NOMO-1 (cell line): Measurements from ENCODE around the gene LCP2.

Experiments used
- DNase-seq, 2 experiments: peaks; one replicate each; lab custom pipeline; 2025; ENCODE audit not compliant: unreplicated experiment in 2 of 2; lab: John Stamatoyannopoulos, UW

Gene LCP2

DNA sequence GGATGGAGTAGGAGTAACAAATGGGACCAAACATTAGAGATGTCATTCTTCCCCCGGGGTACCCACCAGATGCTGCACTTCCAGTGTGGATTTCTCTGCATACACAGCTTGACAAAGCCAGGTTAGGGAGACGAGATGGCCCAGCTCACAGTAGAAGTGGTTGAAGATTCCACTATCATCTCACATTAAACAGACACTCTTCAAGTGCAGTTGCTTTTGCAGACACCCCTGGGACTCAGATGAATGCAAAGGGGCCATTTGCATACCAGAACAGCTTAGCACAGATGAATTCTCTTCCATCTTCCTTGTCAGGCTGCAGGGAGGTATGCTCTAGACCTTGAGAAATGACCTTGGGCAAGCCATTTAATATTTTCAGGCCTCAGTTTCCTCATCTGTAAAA, 77.4 kb downstream of the LCP2 start:
- DNase-seq = no peak

GRCh38 chr5:170219615-170220014, 78.0 kb downstream of the LCP2 start:
- DNase-seq = peak; percentile 19 to 58

- DNase-seq = no peak
These were observed 78.9 kb downstream of the LCP2 start for GRCh38 chr5:170218726-170219125.

GRCh38 chr5:170217831-170218230, 79.7 kb downstream of the LCP2 start:
- DNase-seq = no peak

DNA sequence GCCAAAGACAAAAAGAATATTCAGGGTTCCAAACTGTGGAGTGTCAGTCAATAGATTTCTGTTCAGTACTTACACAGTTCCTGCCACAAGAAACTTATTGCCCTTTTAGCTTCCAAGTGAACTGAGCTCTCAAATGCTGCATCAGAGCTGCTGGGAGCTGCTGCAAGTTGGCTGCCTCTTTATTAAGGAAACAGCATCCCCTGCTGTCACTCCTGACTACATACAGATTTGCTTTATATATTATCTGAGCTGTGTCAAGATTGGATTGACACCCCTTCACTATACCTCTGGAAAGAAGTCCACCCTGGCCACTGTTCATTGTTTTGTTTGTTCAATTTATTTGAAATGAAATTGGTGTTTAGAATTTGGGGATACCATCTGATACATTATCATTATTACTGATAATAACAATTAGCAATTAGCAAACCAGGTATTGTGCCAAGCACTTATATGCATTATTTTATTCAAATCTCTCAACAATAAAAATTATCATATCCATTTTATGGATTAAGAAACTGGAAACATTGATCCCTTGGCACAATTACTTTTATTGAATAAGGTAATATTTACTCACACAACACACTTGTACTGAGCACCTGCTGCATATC, 81.2 kb downstream of the LCP2 start:
- peak; percentile 32 to 65 for DNase-seq

DNA sequence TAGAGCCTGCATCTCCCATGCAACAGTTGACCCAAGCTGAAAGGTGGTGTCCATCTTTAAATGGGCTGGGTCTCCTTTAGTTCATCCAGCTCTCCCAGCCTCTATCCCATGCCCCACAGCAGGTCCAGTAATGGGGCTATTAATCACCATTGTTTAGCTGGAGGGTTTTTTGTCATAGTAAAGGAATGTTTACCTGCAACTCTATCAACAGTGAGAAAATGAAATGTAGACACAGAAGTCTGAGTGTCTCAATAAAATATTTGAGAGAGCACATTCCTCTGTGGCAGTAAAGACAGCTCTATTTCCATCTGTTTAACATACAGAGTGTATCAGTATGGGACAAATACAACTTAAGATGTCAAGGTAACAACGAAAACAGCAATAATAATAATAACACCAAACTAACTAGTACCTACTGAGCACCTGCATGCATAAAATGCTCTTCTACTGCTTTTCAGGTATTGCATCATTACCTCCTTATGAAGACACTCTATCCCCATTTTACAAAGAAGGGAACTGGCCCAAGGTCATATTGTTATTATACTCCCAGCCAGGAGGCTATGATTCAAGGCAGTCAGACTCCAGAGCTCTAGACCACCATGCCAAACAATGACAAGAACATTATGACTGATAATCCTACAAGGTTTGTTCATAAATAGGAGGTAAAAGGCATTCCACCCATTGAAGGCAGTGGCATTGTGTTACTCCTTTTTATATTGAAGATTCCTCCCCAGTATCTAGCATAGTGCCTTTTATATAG, 85.8 kb downstream of the LCP2 start:
- no peak for DNase-seq

GRCh38 chr5:170206958-170207357, 90.6 kb downstream of the LCP2 start:
- no peak for DNase-seq

DNA sequence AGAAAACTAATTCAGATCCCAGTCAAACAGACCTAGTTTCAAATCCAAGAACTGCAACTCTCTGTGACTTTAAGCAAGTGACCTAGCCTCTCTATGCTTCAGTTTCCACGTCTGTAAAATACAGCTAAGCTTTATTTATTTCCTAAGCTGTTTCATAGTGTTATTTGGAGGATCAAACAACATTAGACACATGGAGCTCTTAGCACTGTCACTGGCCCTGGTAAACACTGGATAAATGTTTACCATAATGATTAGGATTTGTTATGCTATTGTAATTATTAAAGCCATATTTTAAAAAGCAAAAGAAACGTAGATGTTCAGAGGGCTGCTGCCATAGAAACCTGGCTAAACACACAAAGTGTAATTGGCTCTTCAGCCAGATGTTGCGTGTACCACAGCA, 91.4 kb downstream of the LCP2 start:
- DNase-seq = no peak

- DNase-seq = no peak
These were observed 93.4 kb downstream of the LCP2 start for GRCh38 chr5:170204202-170204601.

DNA sequence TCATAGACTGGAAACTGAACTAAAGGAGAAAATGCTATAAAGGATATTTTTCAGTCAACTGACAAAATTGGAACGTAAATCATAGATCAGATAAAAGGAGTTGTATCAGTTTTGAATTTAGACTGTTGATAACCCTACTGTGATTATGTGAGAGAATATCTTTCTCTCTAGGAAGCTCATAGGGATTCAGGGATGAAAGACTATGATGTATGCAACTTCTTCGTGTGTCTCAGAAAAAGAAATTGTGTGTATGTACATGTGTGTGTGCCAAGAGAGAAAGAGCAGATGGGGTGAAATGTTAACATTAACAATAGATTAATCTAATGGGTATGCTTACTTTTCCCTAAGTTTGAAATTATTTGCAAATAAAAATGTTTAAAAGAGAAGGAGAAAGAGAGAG, 95.5 kb downstream of the LCP2 start:
- DNase-seq = no peak

DNA sequence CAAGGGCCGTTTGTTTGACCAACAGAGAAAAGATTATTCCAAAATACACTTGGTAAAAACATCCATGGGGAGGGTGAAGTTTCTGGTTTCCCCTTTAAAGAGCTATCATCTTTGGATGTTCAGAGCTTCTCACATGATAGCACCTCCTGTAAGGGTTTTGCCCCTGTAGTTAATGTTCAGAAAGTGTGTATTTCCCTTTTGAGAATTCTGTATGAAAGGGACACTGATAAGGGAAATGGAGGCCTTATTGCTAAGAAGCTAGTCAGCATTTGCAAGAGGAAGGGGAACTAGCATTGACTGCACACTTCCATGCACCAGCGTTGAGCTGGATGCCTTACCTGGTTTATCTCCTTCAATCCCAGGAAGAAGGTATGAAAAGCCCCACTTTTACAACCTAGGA, 96.3 kb downstream of the LCP2 start:
- peak in 1 of 2 experiments; percentile 5 for DNase-seq

DNA sequence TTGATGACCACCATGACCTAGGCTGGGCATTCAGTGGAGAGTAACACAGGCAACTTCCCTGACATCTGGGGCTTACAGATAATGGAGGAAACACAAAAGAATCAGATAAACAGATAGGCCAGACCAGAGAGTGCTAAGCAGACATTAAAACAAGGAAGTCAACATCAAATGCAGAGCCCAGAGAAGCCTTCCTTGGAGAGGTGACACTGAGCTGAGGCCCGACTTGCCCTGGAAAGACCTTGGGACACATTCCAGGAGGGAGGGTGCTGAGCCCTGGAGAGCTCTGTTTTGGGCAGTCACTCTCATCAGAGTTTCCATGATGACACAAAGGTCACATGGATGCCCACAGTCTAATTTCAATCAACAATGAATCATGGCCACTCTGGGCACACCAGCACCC, 96.7 kb downstream of the LCP2 start:
- no peak for DNase-seq
